ENCODE data around the gene CXCL8. TPM values are rescaled to one million over a fixed set of nuclear protein-coding genes. Genes with fewer than 3 reads are reported as not detected.
A peak's percentile ranks its signal among the peaks of the same experiment; 100 is the strongest.

Gene CXCL8
- total RNA-seq, 3 donors from 2014 or later (not counting 1 experiment from before 2014, with no cell fraction given): 59.5 to 460 (median 81.1) TPM

DNA sequence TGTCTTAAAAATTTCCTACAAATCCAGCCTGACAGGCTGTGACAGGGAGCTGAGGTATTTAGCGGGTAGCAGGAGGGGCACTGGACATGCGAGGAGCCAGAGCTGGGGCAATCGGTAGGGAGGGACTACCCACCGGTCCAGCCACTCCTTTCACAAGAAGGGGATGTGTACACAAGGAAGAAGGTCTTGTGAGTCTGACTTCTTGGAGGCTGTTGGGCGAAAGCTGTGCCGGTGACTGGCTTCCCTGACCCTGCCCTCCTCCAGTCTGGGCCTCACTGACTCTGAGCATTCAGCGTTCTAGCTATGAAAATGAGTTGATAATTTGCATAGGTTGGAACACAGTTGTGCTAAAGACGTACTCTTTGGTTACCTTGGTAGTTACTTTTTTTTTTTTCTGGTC is 12.7 kb upstream of the CXCL8 start:
- peaks cover 4% of the 10 kb centered on the region for H3K4me1 ChIP-seq (ENCODE audit: control insufficient read depth, insufficient read depth, low read length)
- intact Hi-C loops (cut with micrococcal nuclease): no loop called here
- H3K36me3 ChIP-seq (ENCODE audit: control insufficient read depth, insufficient read depth, low read length): no peaks in the 10 kb centered on the region
- no peak overlapping the region for H3K4me3 ChIP-seq (ENCODE audit: low read length)
- H3K27ac ChIP-seq (ENCODE audit: low read length): no peak overlapping the region
- DNase-seq (no peak), ATAC-seq (no peak)
- TF ChIP-seq, protein P1, sequence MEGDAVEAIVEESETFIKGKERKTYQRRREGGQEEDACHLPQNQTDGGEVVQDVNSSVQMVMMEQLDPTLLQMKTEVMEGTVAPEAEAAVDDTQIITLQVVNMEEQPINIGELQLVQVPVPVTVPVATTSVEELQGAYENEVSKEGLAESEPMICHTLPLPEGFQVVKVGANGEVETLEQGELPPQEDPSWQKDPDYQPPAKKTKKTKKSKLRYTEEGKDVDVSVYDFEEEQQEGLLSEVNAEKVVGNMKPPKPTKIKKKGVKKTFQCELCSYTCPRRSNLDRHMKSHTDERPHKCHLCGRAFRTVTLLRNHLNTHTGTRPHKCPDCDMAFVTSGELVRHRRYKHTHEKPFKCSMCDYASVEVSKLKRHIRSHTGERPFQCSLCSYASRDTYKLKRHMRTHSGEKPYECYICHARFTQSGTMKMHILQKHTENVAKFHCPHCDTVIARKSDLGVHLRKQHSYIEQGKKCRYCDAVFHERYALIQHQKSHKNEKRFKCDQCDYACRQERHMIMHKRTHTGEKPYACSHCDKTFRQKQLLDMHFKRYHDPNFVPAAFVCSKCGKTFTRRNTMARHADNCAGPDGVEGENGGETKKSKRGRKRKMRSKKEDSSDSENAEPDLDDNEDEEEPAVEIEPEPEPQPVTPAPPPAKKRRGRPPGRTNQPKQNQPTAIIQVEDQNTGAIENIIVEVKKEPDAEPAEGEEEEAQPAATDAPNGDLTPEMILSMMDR (IDR thresholded peaks at IDR 0.05): no peak
- Mint-ChIP-seq H3K36me3 (no peaks in the 10 kb centered on the region), H3K27ac (no peak overlapping the region), H3K9me3 (peaks cover 0 to 10% of the 10 kb centered on the region in 2 donors), H3K27me3 (ENCODE audit: low read depth in 2 of 2) (no peaks in the 10 kb centered on the region), H3K4me3 (no peak overlapping the region), H3K4me1 (no peaks in the 10 kb centered on the region)
- no peaks in the 10 kb centered on the region for H3K9me3 ChIP-seq (ENCODE audit: control insufficient read depth, insufficient read depth, low read length)
- WGBS (ENCODE audit: insufficient coverage): 91% methylated on average over 7 of the region's 8 CpGs
- H3K27me3 ChIP-seq (ENCODE audit: control insufficient read depth, insufficient read depth, low read length): no peaks in the 10 kb centered on the region

DNA sequence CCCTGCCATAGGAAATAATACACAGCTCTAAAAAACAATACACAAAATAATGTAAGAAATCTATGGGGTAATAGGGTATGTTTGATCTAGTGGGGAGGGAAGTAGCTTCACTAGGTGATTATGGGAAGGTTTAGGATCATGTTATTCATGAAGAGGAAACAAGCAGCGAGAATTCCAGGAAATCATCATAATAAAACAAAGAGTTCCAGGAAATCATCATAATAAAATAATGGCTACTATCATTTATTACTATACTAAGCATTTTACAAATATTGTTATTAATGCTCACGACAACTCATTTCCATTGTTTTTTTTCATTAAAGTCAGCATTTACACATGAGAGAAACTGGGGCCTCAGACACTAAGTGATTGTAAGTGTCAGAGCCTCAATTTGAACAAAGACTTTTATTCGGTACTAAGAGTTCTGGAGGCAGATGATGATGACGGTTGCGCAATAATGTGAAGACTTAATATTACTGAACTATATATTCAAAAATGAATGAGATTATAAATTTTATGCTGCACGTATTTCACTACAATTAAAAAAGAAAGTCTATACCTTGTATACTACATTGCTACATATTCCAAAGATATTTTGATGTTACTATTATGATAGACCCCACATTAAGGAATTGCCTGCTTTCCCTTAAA is 12.2 kb upstream of the CXCL8 start:
- Histone ChIP-seq H3K4me3 (ENCODE audit: low read length) (no peak overlapping the region), H3K27me3 (ENCODE audit: control insufficient read depth, insufficient read depth, low read length) (no peaks in the 10 kb centered on the region), H3K27ac (ENCODE audit: low read length) (no peak overlapping the region), H3K9me3 (ENCODE audit: control insufficient read depth, insufficient read depth, low read length) (no peaks in the 10 kb centered on the region), H3K4me1 (ENCODE audit: control insufficient read depth, insufficient read depth, low read length) (peaks cover 4% of the 10 kb centered on the region), H3K36me3 (ENCODE audit: control insufficient read depth, insufficient read depth, low read length) (no peaks in the 10 kb centered on the region)
- TF ChIP-seq, protein P1 (IDR thresholded peaks at IDR 0.05): no peak
- intact Hi-C loops (cut with micrococcal nuclease): no loop called here
- no peak overlapping the region for H3K4me3 Mint-ChIP-seq
- H3K36me3 Mint-ChIP-seq: no peaks in the 10 kb centered on the region
- peaks cover 0 to 10% of the 10 kb centered on the region in 2 donors for H3K9me3 Mint-ChIP-seq
- no peak for DNase-seq
- ATAC-seq: no peak
- no peaks in the 10 kb centered on the region for H3K27me3 Mint-ChIP-seq (ENCODE audit: low read depth in 2 of 2)
- H3K27ac Mint-ChIP-seq: no peak overlapping the region
- 94% methylated on average over 3 of the region's 6 CpGs for WGBS (ENCODE audit: insufficient coverage)
- H3K4me1 Mint-ChIP-seq: no peaks in the 10 kb centered on the region

DNA sequence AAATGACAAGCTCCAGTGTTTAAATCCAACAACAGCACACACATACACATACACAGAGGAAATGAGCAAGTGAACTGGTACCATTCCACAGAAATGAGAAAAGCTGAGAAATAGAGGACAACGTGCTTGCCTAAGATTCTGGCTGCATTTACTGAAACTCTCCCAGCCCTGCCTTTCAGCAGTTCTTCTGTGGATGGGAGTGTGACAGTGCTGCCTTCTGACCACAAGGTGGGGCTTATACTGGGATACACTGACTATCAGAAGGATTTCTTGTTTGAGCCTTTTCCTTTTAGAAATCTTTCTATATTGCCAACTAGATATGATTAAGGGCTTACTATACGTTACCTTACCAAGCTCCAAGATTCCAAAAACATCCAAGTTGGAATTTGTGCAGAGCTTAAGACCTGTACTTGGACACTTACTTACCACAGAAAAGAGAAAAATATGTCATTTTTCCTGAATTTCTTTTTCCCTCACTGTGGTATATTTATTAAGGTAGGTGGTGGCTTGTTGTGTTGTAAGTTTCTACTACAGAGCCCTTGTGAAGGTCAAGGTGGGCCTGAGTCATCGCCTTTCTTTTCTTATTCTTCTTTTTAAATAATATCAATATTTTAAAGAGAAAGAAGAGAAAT is 10.7 kb upstream of the CXCL8 start:
- TF ChIP-seq, protein P1 (IDR thresholded peaks at IDR 0.05): no peak
- Histone ChIP-seq H3K27me3 (ENCODE audit: control insufficient read depth, insufficient read depth, low read length) (no peaks in the 10 kb centered on the region), H3K9me3 (ENCODE audit: control insufficient read depth, insufficient read depth, low read length) (no peaks in the 10 kb centered on the region), H3K36me3 (ENCODE audit: control insufficient read depth, insufficient read depth, low read length) (no peaks in the 10 kb centered on the region), H3K27ac (ENCODE audit: low read length) (no peak overlapping the region), H3K4me3 (ENCODE audit: low read length) (no peak overlapping the region), H3K4me1 (ENCODE audit: control insufficient read depth, insufficient read depth, low read length) (peaks cover 4% of the 10 kb centered on the region)
- Mint-ChIP-seq H3K9me3 (peaks cover 2 to 10% of the 10 kb centered on the region in 2 donors), H3K4me3 (no peak overlapping the region), H3K27ac (no peak overlapping the region), H3K27me3 (ENCODE audit: low read depth in 2 of 2) (no peaks in the 10 kb centered on the region), H3K4me1 (no peaks in the 10 kb centered on the region), H3K36me3 (no peaks in the 10 kb centered on the region)
- intact Hi-C loops (cut with micrococcal nuclease): no loop called here
- WGBS (ENCODE audit: insufficient coverage): 33% methylated on average over 2 of the region's 3 CpGs
- no peak for ATAC-seq
- DNase-seq: peak in 1 of 2 donors; percentile 8
